Activated naive CD4-positive, alpha-beta T cell treated with anti-CD3 and anti-CD28 coated beads for 36 hours (primary cell): ENCODE data around the gene ZCCHC13. TPM values are rescaled to one million over a fixed set of nuclear protein-coding genes. Genes with fewer than 3 reads are reported as not detected.
"Not testable (repeated sequence)": the region's sequence is repeated elsewhere in the genome, so short reads cannot be mapped to it uniquely, and the experiment has no call there.

Experiments used
- CTCF ChIA-PET: fragments of 350-600 bp; sonication (Branson Sonifier 250); formaldehyde crosslinking; loops from one replicate; lab custom pipeline; 2021; ENCODE audit warnings: antibody characterized with exemption; lab: Charles Lee
- DNase-seq: peaks from one replicate; pipeline ENCODE4 v3.0.0-alpha.2; 2020
- H3K27ac Mint-ChIP-seq: one replicate; pipeline ENCODE4 v1.8.0; 2021; ENCODE audit warnings: mild to moderate bottlenecking, mixed read lengths
- H3K27me3 Mint-ChIP-seq: one replicate; pipeline ENCODE4 v1.8.0; 2021; ENCODE audit warnings: low read depth, mixed read lengths
- H3K36me3 Mint-ChIP-seq: one replicate; pipeline ENCODE4 v1.8.0; 2021; ENCODE audit warnings: low read depth, mixed read lengths
- H3K4me1 Mint-ChIP-seq: one replicate; pipeline ENCODE4 v1.8.0; 2021; ENCODE audit warnings: low read depth, mixed read lengths
- H3K4me3 Mint-ChIP-seq: one replicate; pipeline ENCODE4 v1.8.0; 2021; ENCODE audit warnings: mild to moderate bottlenecking, moderate library complexity, mixed read lengths
- H3K9me3 Mint-ChIP-seq: one replicate; pipeline ENCODE4 v1.8.0; 2021; ENCODE audit warnings: mixed read lengths
- intact Hi-C: fragments of 100-400 bp; cut with micrococcal nuclease; formaldehyde crosslinking; loops from one replicate; pipeline ENCODE4 v1.15.1; 2023
- total RNA-seq, 2 experiments: library from RNA; stranded (reverse); gene quantifications; one replicate each; pipeline ENCODE4 v1.2.3, GENCODE V29; 2021

Gene ZCCHC13
- total RNA-seq, 2 experiments from 2014 or later, result not detected

DNA sequence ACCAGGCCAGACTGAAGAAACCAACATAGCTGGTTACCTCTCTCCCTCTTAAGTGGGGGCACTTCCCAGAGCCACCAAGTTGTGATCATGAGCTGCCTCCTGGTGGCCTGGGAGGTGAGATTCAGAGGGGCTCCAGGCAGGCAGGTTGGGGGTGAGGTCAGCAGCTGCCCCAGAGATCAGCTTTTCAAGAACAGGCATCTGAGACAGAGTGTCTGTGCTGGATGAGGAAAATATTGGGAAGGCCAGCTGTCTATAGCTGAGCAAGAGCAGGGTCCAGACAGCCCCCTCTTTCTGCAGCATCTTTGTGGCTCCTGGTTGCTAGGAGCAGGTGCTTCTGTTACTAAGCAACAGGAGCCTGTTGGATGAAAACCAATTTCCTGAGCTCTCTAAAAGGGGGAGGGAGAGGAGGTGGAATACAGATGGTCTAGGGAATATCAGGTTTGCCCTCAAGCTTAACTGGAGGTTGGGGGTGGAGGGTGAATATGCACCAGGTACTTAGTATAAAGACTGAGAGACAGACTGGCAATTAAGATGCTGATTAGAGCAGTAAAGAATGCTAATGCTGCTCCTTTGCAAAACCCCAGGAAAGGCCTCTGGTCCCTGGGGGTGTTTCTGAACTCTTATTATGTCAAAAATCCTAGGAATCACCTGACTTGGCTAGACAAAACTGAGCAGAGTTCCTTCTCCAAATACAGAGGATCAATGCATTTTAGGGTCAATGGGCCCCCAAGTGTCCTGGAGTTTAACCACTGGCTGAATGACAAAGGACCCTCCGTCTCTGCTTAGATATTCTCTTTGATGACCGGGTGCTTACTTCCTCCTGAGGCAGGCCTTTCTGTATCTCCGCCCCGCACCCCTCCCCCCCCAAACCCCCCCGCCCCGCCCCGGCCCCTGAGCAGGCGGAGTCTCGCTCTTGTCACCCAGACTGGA lies 21.4 kb downstream of the ZCCHC13 start:
- Mint-ChIP-seq H3K36me3 (no peaks in the 10 kb centered on the region), H3K4me1 (no peaks in the 10 kb centered on the region), H3K9me3 (no peaks in the 10 kb centered on the region), H3K4me3 (no peak overlapping the region), H3K27ac (no peak overlapping the region), H3K27me3 (no peaks in the 10 kb centered on the region)
- intact Hi-C loops, result no loop called here
- CTCF ChIA-PET, result interaction anchor here (0.6 kb wide), 1 partner anchor 1726 kb away, joined by 3 read pairs; no protein-coding TSS in a partner anchor
- no peak for DNase-seq

DNA sequence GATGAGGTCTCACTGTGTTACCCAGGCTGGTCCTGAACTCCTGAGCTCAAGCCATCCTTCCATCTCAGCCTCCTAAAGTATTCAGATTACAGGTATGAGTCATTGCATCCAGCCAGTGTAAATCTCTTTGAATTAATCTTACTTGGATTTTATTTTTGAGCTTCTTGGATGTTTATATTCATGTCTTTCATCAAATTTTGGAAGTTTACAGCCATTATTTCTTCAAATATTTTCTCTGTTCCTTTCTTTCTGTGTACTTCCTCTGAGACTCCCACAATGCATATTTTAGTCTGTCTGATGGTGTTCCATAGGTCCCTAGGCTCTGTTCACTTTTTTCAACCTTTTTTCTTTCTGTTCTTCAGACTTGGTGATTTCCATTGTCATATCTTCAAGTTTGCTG lies 34.9 kb downstream of the ZCCHC13 start:
- H3K4me1 Mint-ChIP-seq, result peaks cover 2% of the 10 kb centered on the region
- DNase-seq, result no peak
- no peak overlapping the region for H3K4me3 Mint-ChIP-seq
- CTCF ChIA-PET, result no interaction called here
- no peak overlapping the region for H3K27ac Mint-ChIP-seq
- peaks cover 2% of the 10 kb centered on the region for H3K36me3 Mint-ChIP-seq
- intact Hi-C loops, result no loop called here
- no peaks in the 10 kb centered on the region for H3K27me3 Mint-ChIP-seq
- H3K9me3 Mint-ChIP-seq, result peaks cover 2% of the 10 kb centered on the region

DNA sequence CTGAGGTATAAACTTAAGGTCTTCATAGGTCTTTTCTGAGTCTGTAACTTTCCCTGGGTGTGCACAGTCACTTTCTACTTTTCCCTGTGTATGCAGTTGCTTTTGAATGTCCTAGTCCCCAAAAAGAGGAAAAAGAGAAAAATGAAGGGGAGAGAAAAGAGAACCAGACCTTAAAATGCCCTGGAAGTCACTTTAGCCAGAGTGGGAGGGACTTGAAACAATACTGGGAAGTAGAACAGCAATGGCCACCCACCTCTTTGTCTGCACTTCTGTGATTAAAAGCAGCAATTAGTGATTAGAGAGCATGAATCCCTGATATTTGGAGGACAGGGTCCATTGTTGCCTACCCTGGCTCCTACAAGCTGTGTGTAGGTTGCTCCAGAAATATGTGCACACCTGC lies 36.1 kb downstream of the ZCCHC13 start:
- DNase-seq, result no peak
- Mint-ChIP-seq H3K4me1 (peaks cover 4% of the 10 kb centered on the region), H3K9me3 (peaks cover 2% of the 10 kb centered on the region), H3K36me3 (peaks cover 2% of the 10 kb centered on the region), H3K4me3 (no peak overlapping the region), H3K27ac (no peak overlapping the region), H3K27me3 (no peaks in the 10 kb centered on the region)
- CTCF ChIA-PET, result no interaction called here
- intact Hi-C loops, result no loop called here

DNA sequence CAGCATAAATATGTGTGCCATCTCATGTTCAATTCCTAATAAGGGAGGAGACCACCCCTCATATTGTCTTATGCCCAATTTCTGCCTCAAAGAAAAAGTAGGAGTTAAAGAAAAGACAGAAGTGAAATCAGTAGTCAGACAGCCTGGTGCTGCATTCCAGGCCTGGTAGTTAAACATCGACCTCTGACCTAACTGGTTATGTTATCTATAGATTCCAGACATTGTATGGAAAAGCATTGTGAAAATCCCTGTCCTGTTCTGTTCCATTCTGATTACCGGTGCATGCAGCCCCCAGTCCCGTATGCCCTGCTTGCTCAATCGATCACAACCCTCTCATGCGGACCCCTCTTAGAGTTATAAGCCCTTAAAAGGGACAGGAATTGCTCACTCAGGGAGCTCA lies 38.2 kb downstream of the ZCCHC13 start:
- H3K4me3 Mint-ChIP-seq, H3K36me3 Mint-ChIP-seq, CTCF ChIA-PET, H3K9me3 Mint-ChIP-seq, H3K27ac Mint-ChIP-seq, H3K4me1 Mint-ChIP-seq, intact Hi-C loops, H3K27me3 Mint-ChIP-seq, DNase-seq: not testable (repeated sequence)

DNA sequence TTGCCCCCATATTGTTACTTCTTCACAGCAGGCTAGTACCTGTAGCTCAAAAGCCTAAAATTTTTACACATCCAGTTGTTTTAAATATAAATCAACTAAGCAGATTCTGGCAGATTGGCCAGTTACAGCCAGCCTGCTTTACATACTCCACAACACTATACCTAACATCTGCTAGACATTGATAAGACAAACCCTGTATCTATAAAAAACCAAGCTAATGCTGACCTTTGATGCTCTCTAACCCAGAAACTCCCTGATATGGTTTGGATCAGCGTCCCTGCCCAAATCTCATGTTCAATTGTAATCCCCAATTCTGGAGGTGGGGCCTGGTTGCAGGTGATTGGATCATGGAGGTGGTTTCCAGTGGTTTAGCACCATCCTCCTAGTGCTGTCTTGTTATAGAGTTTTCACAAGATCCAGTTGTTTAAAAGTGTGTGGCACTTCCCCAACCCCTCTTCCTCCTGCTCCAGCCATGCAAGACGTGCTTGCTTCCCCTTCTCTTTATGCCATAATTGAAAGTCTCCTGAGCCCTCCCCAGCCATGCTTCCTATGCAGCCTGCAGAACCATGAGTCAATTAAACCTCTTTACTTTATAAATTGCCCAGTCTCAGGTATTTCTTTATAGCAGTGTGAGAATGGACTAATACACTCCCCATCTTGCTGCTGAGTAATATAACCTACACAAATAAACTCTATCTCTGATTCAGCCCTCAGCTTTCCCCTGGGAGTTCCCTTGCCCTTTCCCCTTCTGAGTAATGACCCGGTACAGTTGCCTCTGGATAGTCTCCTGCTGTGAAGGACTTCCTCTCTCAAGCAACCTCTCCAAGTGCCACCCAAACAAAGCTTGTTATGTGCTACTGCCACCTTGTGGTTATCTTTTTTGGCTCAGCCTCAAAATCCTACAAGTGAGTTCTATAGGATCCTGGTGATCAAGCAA lies 39.6 kb downstream of the ZCCHC13 start:
- Mint-ChIP-seq H3K4me1 (peaks cover 4% of the 10 kb centered on the region), H3K27ac (no peak overlapping the region), H3K4me3 (no peak overlapping the region), H3K27me3 (no peaks in the 10 kb centered on the region), H3K9me3 (peaks cover 2% of the 10 kb centered on the region), H3K36me3 (peaks cover 2% of the 10 kb centered on the region)
- intact Hi-C loops, result loop anchor here (1.0 to 2.0 kb wide), 5 partner anchors 39 to 488 kb away; no protein-coding TSS in a partner anchor
- peak; percentile 53 for DNase-seq
- CTCF ChIA-PET, result interaction anchor here (0.6 to 1.7 kb wide), 5 partner anchors 8 to 68 kb away, joined by 3 to 6 read pairs (median 5); partner anchors contain the start of gene ZCCHC13

DNA sequence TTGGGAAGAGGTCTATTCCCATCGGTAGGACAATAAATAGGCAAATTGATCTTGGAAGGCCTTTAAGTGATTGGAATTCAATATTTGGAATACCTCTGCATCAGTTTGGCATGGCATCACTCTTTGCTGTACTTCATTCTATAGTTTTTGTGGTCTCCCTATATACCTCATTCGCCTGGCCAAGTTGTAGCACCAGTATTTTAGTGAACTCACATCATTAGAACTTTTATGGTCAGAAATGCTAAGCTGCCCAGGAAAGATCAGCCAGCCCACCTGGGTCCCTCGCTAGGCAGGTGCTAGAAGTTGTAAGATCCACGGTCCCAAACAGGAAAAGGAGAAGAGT lies 40.3 kb downstream of the ZCCHC13 start:
- Mint-ChIP-seq H3K9me3 (no peaks in the 10 kb centered on the region), H3K27me3 (no peaks in the 10 kb centered on the region), H3K36me3 (no peaks in the 10 kb centered on the region), H3K4me3 (no peak overlapping the region), H3K4me1 (peaks cover 4% of the 10 kb centered on the region), H3K27ac (no peak overlapping the region)
- CTCF ChIA-PET, result interaction anchor here (1.4 to 1.7 kb wide), 5 partner anchors 9 to 489 kb away, joined by 3 to 6 read pairs (median 5); no protein-coding TSS in a partner anchor
- intact Hi-C loops, result loop anchor here (1.0 to 2.0 kb wide), 5 partner anchors 39 to 489 kb away; no protein-coding TSS in a partner anchor
- no peak for DNase-seq

DNA sequence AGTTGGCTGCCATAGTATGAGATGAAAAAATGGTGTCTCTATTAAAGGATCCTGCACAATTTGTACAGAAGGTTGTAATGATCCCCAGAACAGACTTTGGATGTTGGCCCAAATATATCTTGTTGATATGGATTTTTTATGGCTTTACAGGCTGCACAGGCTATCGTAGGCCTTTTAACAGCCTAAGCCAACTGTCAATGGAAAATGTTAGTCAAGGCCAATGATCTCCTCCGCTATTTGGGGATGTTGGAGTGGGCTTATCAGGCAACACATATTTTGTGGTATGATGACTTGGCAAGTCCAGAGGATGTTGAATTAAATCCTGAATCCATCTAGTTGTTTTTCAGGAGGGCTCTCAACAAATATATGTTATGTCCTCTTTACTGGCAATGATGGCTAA lies 42.1 kb downstream of the ZCCHC13 start:
- no peak overlapping the region for H3K27ac Mint-ChIP-seq
- intact Hi-C loops, result no loop called here

DNA sequence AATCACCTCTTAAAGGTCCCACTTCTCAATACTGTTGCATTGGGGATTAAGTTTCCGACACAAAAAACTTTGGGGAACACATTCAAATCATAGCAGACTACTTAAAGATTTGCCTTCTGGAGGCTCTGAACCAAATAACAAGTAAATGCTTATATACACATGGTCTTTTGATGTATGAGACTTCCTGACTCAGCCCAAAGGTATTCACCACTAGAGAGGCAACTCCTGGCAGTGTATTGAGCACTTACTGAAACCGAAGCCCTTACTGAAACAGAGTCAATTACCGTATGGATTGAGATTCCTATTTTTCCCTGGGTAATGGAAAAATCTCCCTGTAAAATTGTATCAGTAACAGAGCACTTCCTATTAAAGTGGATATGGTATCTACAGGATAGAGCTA lies 45.4 kb downstream of the ZCCHC13 start:
- Mint-ChIP-seq H3K27me3 (no peaks in the 10 kb centered on the region), H3K36me3 (no peaks in the 10 kb centered on the region), H3K4me3 (no peak overlapping the region), H3K4me1 (peaks cover 8% of the 10 kb centered on the region), H3K27ac (no peak overlapping the region), H3K9me3 (no peaks in the 10 kb centered on the region)
- CTCF ChIA-PET, result no interaction called here
- no peak for DNase-seq
- intact Hi-C loops, result no loop called here

More for the DNA sequence above, 42.1 kb downstream of the ZCCHC13 start:
- Mint-ChIP-seq H3K4me3 (no peak overlapping the region), H3K27me3 (no peaks in the 10 kb centered on the region), H3K4me1 (peaks cover 4% of the 10 kb centered on the region), H3K36me3 (no peaks in the 10 kb centered on the region), H3K9me3 (no peaks in the 10 kb centered on the region)
- DNase-seq, result no peak
- CTCF ChIA-PET, result no interaction called here

DNA sequence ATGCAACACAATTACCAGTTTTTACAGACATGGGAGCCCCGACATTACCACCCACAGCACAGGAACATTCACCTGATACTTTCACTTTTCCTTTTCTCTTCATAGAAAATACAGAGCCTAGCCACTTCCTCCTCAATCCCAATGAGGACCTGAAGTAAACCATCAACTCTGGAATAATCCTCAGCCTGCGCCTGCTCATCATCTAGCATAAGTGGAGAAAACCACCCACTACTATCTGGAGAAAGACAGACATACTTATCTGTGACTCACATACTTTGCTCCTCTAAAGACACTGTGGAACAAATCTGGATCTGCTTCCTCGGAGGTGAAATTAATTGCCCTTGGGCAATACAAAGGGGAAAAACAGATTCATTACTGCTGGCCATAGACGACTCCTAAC lies 47.8 kb downstream of the ZCCHC13 start:
- no peaks in the 10 kb centered on the region for H3K36me3 Mint-ChIP-seq
- H3K4me3 Mint-ChIP-seq, result peak overlapping the region; percentile 21
- H3K4me1 Mint-ChIP-seq, result peaks cover 8% of the 10 kb centered on the region
- CTCF ChIA-PET, result no interaction called here
- intact Hi-C loops, result no loop called here
- no peaks in the 10 kb centered on the region for H3K9me3 Mint-ChIP-seq
- DNase-seq, result no peak
- H3K27me3 Mint-ChIP-seq, result no peaks in the 10 kb centered on the region
- H3K27ac Mint-ChIP-seq, result no peak overlapping the region

DNA sequence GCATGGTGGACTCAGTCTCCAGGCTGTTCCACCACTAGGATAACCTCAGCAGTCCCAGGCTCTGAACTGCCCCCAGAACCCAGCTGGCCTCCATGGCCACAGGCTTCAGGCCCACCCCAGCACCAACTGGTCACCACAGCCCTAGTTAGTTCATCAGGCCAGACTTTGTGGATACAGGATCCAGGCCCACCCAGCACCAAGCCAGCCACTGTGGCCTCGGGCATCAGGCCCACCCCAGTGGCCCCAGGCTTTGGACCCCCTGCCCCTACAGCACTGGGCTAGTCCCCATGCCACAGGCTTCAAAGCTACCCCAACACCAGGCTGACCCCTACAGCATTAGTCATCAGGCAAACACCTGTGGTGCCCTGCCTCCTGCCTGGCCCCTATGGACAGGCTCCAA lies 50.0 kb downstream of the ZCCHC13 start:
- Mint-ChIP-seq H3K4me1 (peaks cover 8% of the 10 kb centered on the region), H3K27me3 (no peaks in the 10 kb centered on the region), H3K9me3 (no peaks in the 10 kb centered on the region), H3K27ac (no peak overlapping the region), H3K4me3 (no peak overlapping the region), H3K36me3 (no peaks in the 10 kb centered on the region)
- intact Hi-C loops, result no loop called here
- no peak for DNase-seq
- CTCF ChIA-PET, result interaction anchor here (1.1 kb wide), 1 partner anchor 10 kb away, joined by 3 read pairs; no protein-coding TSS in a partner anchor
